Activated CD8-positive, alpha-beta memory T cell treated with anti-CD3 and anti-CD28 coated beads for 48 hours (primary cell): ENCODE data around the gene C2CD4C.
"Not testable (repeated sequence)": the region's sequence is repeated elsewhere in the genome, so short reads cannot be mapped to it uniquely, and the experiment has no call there.

ENCODE experiments used
- DNase-seq, 3 experiments: peaks; one replicate each; pipeline ENCODE4 v3.0.0-alpha.2; 2020; ENCODE audit warnings: low read depth in 2 of 3, low spot score in 2 of 3

C2CD4C gene

DNA sequence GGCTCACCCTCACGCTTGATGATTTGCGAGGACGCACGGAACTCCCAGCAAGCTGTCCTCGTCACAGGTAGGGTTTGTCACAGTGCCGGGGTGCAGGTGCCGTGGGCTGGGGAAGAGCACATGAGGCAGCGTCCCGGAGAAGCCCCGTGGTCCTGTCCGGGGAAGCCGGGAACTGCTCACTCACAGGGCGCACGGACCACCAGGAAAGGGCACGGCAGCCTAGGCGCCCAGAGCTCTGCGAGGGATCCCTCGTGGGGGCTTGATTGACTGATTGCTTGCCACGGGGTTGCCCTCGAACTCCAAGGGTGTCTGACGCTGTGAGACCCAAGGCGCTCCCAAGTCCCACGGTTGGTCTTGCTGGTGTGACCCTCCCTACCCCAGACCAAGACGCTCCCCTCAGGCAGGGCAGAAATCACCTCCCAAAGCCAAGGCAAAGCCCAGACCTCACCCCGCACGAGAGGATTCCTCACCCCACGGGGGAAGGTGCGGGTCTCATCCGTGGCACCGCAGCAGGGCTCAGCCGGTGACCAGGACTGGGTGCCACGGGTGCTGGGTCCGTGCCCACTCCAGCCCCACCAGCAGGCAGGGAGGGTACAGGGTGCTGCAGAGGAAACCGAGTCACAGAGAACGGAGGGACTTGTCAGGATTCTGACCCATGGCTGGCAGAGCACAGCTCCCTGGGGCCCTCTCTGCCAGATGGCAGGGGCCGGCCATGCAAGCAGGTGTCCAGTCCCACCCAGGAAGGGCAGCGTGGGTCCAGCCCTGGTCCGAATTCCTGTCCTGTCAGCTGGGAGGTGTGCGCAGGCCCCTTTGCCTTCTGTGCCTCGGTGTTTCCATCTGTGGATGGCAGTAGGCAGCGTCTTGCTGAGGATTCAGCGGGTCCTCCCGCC lies 7.7 kb downstream of the C2CD4C start:
- DNase-seq: no peak

DNA sequence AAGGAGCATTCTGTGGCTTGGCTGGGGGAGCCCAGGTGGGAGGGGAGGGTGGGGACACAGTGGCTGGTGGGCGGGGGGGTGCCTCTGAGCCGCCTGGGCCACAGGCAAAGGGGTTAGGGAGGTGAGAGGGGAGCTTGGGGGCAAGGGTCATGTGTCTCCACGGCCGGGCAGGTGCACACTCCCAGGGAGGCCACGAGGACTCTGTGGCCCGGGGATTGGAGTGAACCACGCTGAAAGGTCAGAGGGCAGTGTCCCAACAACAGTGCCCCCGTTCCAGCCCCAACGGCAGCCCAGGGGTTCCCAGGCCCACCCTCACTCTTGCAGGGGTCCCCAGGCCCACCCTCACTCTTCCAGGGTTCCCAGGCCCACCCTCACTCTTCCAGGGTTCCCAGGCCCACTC lies 9.6 kb downstream of the C2CD4C start:
- no peak for DNase-seq

DNA sequence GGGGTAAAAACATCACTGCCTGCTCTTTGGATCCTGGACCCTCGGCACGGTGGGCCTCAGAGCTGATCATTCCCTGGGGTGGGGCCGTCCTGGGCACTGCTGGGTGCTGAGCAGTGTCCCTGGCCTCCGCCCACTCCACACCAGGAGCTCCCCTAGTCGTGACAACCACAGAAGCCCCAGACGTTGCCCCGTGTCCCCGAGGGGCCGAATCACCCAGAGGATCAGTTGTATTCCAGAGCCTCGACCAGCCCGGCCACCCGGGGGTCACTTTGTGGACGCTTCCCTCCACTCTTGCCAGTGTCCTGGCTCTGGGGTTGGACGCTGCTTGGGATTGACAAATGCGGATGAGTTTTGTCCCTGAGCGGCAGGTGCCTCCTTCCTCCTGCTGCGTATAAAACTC lies 10.2 kb downstream of the C2CD4C start:
- no peak for DNase-seq

DNA sequence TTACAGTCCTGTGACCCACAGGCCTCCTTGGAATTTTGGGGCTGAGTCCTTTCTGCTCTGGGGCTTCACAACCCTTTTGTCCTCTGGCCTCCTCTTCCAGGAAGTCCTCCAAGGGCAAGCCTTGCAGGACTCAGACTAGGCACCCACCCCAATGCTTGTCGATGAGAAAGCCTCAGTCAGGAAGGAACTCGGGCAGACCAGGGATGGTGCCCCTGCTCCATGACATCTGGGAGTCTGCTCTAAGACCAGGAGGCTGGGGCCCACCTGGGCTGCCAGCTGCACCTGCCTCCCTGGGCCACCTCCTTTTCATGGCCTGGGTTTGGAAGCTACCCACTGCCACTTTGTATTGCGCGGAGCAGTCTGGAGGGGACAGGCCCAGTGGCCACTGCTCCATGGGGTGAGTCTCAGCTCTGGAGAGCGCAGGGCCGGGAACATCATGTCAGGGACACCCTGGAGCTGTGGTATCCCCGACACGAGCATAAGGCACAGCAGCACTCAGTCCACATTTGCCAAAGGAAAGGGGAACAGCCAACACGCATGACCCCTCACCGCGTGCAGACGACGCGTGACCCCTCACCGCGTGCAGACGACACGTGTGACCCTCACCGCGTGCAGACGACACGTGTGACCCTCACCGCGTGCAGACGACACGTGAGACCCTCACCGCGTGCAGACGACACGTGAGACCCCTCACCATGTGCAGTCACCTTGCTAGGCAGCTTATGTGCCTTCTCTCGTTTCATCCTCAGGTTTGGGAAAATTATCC lies 10.8 kb downstream of the C2CD4C start:
- no peak for DNase-seq

DNA sequence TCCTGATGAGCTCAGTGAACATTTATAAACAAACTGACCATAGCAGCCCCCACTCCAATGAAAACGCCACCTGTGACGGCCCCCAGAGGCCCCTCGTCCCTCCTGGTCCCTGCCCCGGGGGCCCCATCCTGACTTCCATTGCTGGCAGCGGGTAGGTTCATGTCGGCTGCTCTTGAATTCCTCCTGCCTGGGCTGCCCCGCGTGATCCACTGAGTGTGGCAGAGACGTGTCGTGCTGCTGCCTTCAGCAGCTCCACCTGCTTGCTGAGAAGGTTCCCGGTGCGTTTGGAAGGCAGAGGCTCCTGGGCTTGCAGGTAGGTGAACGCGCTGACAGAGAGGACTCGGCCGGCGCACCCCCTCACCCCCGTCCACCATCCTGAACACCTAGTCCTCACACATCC lies 11.6 kb downstream of the C2CD4C start:
- no peak for DNase-seq

DNA sequence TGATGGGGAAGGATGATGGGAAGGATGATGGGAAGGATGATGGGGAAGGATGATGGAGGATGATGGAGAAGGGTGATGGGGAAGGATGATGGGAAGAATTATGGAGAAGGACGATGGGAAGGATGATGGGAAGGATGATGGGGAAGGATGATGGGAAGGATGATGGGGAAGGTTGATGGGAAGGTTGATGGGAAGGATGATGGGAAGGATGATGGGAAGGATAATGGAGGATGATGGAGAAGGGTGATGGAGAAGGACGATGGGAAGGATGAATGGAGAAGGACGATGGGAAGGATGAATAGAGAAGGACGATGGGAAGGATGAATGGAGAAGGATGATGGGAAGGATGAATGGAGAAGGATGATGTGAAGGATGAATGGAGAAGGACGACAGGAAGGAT lies 13.5 kb downstream of the C2CD4C start:
- no peak for DNase-seq

DNA sequence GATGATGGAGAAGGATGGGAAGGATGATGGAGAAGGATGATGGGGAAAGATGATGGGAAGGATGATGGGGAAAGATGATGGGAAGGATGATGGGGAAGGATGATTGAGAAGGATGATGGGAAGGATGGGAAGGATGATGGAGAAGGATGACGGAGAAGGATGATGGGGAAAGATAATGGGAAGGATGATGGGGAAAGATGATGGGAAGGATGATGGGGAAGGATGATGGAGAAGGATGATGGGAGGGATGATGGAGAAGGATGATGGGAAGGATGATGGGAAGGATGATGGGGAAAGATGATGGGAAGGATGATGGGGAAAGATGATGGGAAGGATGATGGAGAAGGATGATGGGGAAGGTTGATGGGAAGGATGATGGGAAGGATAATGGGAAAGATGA lies 14.1 kb downstream of the C2CD4C start:
- DNase-seq: not testable (repeated sequence)

DNA sequence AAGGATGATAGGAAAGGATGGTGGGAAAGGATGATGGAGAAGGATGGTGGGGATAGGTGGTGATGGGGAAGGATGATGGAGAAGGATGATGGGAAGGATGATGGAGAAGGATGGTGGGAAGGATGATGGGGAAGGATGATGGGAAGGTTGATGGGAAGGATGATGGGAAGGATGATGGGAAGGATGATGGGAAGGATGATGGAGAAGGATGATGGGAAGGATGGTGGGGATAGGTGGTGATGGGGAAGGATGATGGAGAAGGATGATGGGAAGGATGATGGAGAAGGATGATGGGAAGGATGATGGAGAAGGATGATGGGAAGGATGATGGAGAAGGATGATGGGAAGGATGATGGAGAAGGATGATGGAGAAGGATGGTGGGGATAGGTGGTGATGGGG lies 15.4 kb downstream of the C2CD4C start:
- not testable (repeated sequence) for DNase-seq

DNA sequence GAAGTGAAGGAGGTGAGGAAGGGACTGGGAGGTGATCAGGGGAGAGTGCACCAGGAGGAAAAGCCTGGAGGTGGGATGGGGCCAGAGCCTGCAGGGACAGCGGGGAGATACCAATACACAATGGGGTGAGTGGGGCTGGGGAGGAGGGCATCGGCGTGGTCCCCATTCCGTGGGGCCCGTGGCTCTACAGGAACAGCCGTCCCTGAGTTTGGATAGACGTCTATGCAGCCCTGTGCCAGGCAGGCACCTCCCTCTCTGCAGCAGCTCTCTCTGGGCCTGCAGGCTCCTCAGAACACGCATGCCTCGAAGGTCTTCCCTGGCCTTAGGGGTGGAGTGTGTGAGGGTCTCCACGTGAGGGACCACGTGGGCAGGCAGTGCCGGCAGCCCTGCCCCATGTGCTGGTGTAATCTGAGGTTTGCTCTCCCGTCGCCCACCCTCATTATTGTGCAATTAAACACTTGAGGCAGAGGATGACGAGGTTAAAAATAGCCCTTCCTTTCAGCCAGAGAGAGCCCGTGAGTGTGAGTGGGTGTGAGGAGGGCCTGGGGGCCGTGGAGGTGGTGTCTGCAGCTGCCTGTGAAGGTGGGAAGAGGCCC lies 16.5 kb downstream of the C2CD4C start:
- no peak for DNase-seq

DNA sequence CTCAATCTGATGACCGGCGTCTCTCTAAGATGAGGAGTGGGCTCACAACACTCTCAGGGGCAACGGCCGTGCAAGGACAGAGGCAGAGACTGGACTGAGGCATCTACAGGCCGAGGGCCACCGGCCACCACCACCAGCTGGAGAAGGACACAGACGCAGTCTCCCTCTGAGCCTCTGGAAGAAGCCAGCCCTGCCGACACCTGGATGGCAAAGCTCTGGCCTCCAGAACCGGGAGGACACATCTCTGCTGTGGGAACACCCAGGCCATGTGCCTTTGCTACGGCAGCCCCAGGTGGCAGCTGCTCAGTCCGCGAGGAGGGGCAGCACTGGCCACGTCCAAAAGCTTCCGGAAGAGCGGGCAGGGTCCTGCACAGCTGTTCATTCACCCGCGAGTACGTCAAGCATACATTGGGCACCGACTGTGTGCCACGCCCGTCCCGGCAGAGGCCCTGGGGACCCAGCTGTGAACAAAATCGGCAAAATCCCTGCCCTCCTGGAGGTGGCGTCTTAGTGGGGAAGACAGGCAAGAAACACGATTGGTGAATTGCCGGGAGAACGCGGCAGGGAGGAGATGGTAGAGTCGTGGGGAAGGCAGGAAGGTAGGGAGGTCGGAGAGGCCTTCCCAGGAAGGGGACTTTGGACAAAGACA lies 17.1 kb downstream of the C2CD4C start:
- no peak for DNase-seq

DNA sequence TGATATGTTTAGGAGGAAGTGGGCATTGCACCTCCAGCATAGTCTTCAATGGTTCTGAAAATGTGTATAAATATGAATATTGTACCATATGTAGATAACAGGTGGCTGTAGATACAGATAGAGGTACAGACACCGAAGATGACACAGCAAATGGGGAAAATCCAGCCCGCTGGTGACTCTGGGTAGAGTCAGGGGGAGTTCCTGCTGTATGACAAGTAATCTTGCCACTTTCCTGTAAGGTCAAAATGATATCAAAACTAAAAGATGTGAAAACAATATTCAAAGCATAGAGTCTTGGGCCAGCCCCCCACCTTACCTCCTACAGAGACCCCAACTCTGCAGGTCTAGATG lies 17.8 kb downstream of the C2CD4C start:
- DNase-seq: no peak

DNA sequence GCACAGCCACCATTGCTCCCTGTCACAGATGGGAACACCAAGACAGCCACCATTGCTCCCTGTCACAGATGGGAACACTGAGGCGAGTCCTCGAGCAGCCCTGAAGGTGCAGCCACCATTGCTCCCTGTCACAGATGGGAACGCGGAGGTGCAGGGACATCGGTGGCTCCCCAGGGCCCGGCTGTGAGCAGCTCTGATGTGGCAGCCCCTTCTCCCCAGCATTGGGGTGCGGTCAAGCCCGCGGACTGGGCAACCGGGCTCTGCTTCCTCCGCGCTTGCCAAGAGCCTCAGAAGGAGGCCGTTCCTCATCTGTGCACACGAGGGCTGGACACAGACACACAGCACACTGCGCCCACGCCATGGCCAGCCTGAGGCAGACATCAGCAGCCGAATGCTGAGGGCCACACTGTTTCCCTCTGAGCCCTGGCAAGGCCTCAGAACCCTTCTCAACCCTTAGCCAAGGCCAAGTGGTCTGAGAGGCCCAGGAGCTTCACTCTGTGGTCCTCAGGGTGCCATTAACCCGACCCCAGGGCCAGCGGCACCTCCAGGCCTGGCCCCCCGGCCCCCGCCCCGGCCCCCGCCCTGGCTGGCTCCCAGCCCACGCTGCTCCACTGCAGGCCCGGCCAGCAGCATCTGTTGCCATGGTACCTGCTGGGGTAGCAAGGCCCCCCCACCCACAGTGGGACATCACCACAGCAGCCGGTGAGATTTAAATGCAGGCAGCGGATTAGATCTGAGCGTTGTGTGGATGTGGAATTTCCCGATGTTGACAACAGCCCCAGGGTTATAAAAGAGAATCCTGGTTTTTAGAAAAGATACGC lies 18.4 kb downstream of the C2CD4C start:
- DNase-seq: no peak

DNA sequence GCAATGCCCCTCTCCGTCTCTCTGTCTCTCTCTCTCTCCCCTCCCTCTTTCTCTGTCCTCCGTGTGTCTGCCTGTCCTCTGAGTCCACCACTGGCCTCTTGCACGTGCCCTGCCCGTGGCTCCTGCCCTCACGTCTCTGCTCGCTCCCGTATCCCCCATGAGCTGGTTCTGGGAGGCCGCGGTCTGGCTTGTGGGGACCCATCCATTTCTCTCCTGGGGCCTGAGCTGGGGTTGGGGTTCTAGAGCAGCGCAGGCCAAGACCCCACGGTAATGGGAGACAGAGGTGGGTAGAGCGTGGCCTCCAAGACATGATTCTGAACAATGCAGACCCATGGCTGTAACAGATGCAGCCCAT lies 19.0 kb downstream of the C2CD4C start:
- DNase-seq: no peak

DNA sequence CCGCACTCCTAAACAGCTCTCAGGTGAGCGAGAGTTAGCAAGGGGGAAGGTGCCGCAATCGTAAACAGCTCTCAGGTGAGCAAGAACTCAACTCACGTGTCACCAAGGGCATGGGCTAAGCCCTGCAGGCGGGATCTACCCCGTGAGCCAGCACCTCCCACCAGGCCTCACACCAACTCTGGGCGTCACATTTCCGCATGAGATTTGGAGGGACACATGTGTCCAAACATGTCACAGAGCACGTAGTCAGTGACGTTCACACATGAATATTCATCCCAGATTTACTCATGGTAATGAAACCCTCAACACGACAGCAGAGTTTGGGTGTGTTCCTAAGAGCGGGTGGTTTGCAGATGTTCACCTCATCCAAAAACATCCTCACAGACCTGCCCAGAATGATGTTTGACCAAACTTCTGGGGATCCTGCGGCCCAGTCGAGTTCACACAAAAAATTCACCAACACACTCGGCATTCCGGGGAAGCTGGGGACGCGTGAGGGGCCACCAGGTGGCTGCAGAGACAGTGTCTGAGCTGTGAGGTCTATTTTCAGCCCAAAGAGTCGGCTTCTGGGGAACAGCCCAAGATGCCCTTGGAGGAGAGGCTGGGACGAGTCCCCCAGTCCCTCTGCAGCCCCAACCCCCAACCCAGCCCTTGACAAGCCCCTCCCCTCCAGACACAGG lies 19.6 kb downstream of the C2CD4C start:
- DNase-seq: no peak

DNA sequence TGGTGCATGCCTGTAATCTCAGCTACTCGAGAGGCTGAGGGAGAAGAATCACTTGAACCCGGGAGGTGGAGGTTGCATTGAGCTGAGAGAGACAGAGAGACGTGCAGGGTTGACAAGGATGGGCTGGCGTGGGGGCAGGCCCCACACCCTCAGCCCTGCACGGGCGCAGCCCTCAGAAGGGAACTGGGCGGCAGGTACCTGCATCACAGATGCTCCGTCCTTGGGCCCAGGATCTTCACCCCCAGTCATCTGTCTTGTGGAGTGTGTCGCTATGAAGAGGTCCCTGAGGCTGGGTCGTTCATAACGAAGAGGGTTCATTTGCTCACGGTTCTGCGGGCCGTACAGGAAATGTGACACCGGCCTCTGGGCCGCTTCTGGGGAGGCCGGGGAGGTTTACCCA lies 20.3 kb downstream of the C2CD4C start:
- DNase-seq: no peak

DNA sequence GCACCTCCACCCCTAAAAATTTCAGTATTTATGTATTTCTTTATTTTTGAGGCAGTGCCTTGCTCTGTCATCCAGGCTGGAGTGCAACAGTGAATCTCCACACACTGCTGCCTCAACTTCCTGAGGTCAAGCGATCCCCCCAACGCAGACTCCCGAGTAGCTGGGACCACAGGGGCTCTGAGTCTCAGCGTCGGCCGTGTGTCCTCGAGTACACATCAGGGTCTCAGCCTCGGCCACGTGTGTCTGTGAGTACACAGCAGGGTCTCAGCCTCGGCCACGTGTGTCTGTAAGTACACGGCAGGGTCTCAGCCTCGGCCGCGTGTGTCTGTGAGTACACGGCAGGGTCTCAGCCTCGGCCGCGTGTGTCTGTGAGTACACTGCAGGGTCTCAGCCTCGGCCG lies 21.2 kb downstream of the C2CD4C start:
- DNase-seq: no peak

DNA sequence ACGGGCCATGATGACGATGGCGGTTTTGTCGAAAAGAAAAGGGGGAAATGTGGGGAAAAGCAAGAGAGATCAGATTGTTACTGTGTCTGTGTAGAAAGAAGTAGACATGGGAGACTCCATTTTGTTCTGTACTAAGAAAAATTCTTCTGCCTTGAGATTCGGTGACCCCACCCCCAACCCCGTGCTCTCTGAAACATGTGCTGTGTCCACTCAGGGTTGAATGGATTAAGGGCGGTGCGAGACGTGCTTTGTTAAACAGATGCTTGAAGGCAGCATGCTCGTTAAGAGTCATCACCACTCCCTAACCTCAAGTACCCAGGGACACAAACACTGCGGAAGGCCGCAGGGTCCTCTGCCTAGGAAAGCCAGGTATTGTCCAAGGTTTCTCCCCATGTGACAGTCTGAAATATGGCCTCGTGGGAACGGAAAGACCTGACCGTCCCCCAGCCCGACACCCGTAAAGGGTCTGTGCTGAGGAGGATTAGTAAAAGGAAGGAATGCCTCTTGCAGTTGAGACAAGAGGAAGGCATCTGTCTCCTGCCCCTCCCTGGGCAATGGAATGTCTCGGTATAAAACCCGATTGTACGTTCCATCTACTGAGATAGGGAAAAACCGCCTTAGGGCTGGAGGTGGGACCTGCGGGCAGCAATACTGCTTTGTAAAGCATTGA lies 22.2 kb downstream of the C2CD4C start:
- not testable (repeated sequence) for DNase-seq

DNA sequence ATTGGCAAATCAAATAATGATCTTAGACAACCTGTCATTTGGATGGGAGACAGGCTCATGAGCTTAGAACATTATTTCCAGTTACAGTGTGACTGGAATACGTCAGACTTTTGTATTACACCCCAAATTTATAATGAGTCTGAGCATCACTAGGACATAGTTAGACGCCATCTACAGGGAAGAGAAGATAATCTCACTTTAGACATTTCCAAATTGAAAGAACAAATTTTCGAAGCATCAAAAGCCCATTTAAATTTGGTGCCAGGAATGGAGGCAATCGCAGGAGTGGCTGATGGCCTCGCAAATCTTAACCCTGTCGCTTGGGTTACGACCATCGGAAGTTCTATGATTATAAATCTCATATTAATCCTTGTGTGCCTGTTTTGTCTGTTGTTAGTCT lies 22.8 kb downstream of the C2CD4C start:
- not testable (repeated sequence) for DNase-seq

DNA sequence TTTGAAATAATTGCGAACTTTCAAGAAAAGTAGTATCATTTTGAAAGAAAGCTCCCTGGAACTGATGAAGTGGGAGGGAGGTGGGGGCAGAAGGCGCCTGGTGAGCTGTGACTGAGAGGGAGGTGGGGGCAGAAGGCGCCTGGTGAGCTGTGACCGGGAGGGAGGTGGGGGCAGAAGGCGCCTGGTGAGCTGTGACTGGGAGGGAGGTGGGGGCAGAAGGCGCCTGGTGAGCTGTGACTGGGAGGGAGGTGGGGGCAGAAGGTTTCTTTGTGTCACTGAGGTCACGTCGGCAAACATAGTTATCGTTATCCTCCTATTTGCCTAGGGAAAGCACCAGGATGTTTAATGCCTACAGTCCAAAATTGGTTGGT lies 24.2 kb downstream of the C2CD4C start:
- DNase-seq: no peak
